ENCODE measurements around the gene ARHGAP9. TPM values are rescaled to one million over a fixed set of nuclear protein-coding genes. Genes with fewer than 3 reads are reported as not detected.

The ARHGAP9 gene
- total and polyA plus RNA-seq, 2 of the 4 experiments (the other 2 are of a cell fraction), result 0.18 to 0.79 TPM

- WGBS, 2 experiments (ENCODE audit: extremely low coverage in 2 of 2, insufficient read length in 1 of 2), result no CpG with 5 or more reads among the region's 4 CpGs
- H3K9me3 ChIP-seq (ENCODE audit: control insufficient read depth, insufficient read depth, low read length), result no peaks in the 10 kb centered on the region
- no peak overlapping the region for H2BK5ac ChIP-seq (ENCODE audit: low read depth, low read length, poor library complexity, severe bottlenecking)
- H4K5ac ChIP-seq (ENCODE audit: low read depth, low read length), result no peak overlapping the region
- no peak overlapping the region for H3K56ac ChIP-seq (ENCODE audit: extremely low read depth, insufficient read depth, low read length)
- H2AFZ ChIP-seq (replicated peaks; ENCODE audit: low read length, poor library complexity), result no peak overlapping the region
- no TSS peak for BruUV-seq (replicated peaks)
- H3K9ac ChIP-seq (ENCODE audit: low read depth, low read length), result no peak overlapping the region
- H2AK5ac ChIP-seq (ENCODE audit: low read depth, low read length), result no peak overlapping the region
- H4K8ac ChIP-seq (ENCODE audit: low read depth in 2 of 2, low read length in 2 of 2), result no peak overlapping the region
- ChIA-PET POLR2A (ENCODE audit: unreplicated experiment) (no interaction called here), CTCF (no interaction called here)
- no peak overlapping the region for H3K23ac ChIP-seq (ENCODE audit: low read depth, low read length)
- no peak overlapping the region for H2BK15ac ChIP-seq (ENCODE audit: low read depth, low read length)
- no peaks in the 10 kb centered on the region for H3K27me3 ChIP-seq (ENCODE audit: control insufficient read depth, insufficient read depth, low read length)
- H3K4ac ChIP-seq (ENCODE audit: low read depth, low read length), result no peak overlapping the region
- peaks cover 3% of the 10 kb centered on the region; the same call in 1 of the 2 replicates for H3K9me1 ChIP-seq (ENCODE audit: insufficient read depth, low read length)
- H3K18ac ChIP-seq (ENCODE audit: low read depth, low read length), result no peak overlapping the region
- no peak overlapping the region for H2BK120ac ChIP-seq (ENCODE audit: low read depth, low read length)
- H4K91ac ChIP-seq (ENCODE audit: insufficient read depth, low read depth, low read length), result no peak overlapping the region
- intact Hi-C loops (cut with micrococcal nuclease) (no loop called here), in situ Hi-C loops (cut with MboI; ENCODE audit: low sequenced_read_pairs) (no loop called here), dilution Hi-C loops (cut with HindIII; ENCODE audit: low sequenced_read_pairs, unreplicated experiment) (no loop called here)
- no peak overlapping the region for H3K14ac ChIP-seq (replicated peaks; ENCODE audit: low read depth, low read length)
- no peak overlapping the region for H2AK9ac ChIP-seq (replicated peaks; ENCODE audit: low read depth, low read length, poor library complexity)
- no peak overlapping the region for H3K4me2 ChIP-seq (ENCODE audit: low read depth, low read length)
- H3K4me1 ChIP-seq (ENCODE audit: control insufficient read depth, insufficient read depth, low read length), result no peaks in the 10 kb centered on the region
- DNase-seq, result no peak
- H2BK20ac ChIP-seq (ENCODE audit: low read depth, low read length), result no peak overlapping the region
- no peak for TF ChIP-seq MAZ (IDR thresholded peaks at IDR 0.05; ENCODE audit: borderline replicate concordance, low read depth, low read length)
- no peak for TF ChIP-seq POLR2A (IDR thresholded peaks at IDR 0.05; ENCODE audit: low read depth, low read length)
- no peak for TF ChIP-seq BHLHE40 (IDR thresholded peaks at IDR 0.05; ENCODE audit: low read depth, low read length)
- TF ChIP-seq USF2 (IDR thresholded peaks at IDR 0.05; ENCODE audit: low read depth, low read length), result no peak
- no peak for TF ChIP-seq RAD21 (IDR thresholded peaks at IDR 0.05; ENCODE audit: low read length)
- no peak for TF ChIP-seq ELK1 (IDR thresholded peaks at IDR 0.05; ENCODE audit: borderline replicate concordance, low read depth, low read length)
- no peak for TF ChIP-seq RCOR1 (IDR thresholded peaks at IDR 0.05; ENCODE audit: insufficient replicate concordance, low read length)
- TF ChIP-seq RFX5 (IDR thresholded peaks at IDR 0.05; ENCODE audit: low read depth, low read length), result no peak
- no peak for TF ChIP-seq MXI1 (IDR thresholded peaks at IDR 0.05; ENCODE audit: borderline replicate concordance, low read depth, low read length)
- H3K4me3 ChIP-seq (ENCODE audit: insufficient read depth, low read depth, low read length), result no peak overlapping the region
- no peak overlapping the region for H3K27ac ChIP-seq (ENCODE audit: insufficient read depth, low read length)
- H3K36me3 ChIP-seq (ENCODE audit: control insufficient read depth, insufficient read depth, low read length), result peaks cover 65% of the 10 kb centered on the region
- no peak for ATAC-seq (ENCODE audit: low read depth)
- H4K20me1 ChIP-seq (ENCODE audit: insufficient read depth, low read length), result peaks cover 58% of the 10 kb centered on the region
- H3K79me1 ChIP-seq (ENCODE audit: low read depth in 1 of 2, low read length in 2 of 2), result peaks cover 24 to 56% of the 10 kb centered on the region in 2 experiments
Observed at GRCh38 chr12:57511161-57511560, 31.5 kb upstream of the ARHGAP9 start.
